Stimulated activated CD8-positive, alpha-beta memory T cell treated with anti-CD3 and anti-CD28 coated beads, Interleukin-4, amount 100 ng/mL, for 1 hour (primary cell): ENCODE data around the gene HCN2.

Experiments
- DNase-seq, 2 donors: peaks; one replicate each; pipeline ENCODE4 v3.0.0-alpha.2; 2020; ENCODE audit warnings: low read depth in 2 of 2, low spot score in 1 of 2

Gene HCN2

GRCh38 chr19:589693-590395, at the start of gene HCN2:
HCN2 (plus strand) TSS chr19:589881; CDS start chr19:589946, 65 bp downstream.
- no peak for DNase-seq

GRCh38 chr19:540867-541637, 48.6 kb upstream of the HCN2 start:
- no peak for DNase-seq

GRCh38 chr19:541699-542098, 48.0 kb upstream of the HCN2 start:
- no peak for DNase-seq

DNA sequence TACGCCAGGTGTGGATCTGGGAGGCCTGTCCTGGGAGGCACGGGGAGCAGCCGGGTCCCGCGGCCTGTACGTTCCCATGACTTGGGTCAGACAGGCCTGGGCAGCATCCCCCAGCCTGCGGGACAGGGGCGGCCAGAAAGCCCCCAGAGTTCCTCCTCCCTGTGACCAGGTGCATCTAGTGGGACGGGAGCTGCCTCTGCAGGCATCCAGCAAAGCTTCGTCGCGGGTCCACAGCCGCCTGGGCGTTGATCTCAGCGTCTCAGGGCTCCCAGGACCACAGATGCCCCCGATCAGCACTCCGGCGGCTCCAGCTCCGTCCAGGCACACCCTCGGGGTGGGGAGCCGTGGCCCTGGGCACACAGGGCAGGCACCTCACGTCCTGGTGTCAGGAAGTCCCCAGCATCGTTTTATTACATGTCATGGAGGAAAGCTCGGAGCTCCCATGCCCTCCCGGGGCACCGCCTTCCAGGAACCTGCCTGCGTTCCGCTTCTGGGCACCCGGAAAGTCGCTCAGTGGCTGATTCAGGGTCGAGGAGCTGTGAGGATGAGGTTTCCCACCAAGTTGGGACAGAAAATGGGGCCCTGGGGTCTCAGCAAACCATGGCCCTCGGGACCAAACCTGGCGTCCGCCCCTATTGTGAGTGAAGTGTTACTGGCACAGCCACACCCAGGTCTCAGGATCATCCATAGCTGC, 47.4 kb upstream of the HCN2 start:
- DNase-seq: no peak

GRCh38 chr19:543910-544608, 45.6 kb upstream of the HCN2 start, which contains the start of gene GZMM:
GZMM (plus strand) TSS chr19:544053; CDS start chr19:544072, 19 bp downstream.
- DNase-seq: peak; percentile 49 to 60

GRCh38 chr19:547117-547516, 42.6 kb upstream of the HCN2 start:
- DNase-seq: no peak

- no peak for DNase-seq
Observed at GRCh38 chr19:547836-548720, 41.6 kb upstream of the HCN2 start.

DNA sequence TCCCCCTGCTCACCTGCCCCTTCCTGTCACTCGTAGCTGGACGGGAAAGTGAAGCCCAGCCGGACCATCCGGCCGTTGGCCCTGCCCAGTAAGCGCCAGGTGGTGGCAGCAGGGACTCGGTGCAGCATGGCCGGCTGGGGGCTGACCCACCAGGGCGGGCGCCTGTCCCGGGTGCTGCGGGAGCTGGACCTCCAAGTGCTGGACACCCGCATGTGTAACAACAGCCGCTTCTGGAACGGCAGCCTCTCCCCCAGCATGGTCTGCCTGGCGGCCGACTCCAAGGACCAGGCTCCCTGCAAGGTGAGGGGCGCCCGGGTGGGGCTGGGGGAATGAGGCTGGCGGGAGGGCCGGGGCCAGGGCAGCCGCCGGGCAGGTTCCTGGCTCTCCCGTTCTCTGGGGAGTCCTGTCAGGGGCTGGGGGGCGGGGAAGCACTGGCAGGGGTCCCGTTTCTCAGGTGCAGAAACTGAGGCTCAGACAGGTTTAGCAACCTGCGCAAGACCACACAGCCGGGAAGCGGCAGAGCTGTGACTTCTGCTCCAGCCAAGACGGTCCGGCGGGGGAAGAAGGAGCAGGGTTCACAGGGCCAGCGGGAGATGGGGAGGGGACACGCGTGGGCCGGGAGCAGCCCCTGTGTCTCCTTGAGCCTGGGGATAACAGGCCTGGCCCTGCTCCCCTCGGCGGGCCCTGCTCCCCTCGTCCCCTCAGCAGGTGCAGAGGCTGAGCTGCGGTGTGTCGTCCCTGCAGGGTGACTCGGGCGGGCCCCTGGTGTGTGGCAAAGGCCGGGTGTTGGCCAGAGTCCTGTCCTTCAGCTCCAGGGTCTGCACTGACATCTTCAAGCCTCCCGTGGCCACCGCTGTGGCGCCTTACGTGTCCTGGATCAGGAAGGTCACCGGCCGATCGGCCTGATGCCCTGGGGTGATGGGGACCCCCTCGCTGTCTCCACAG, 40.5 kb upstream of the HCN2 start:
- DNase-seq: no peak

GRCh38 chr19:554817-555216, 34.9 kb upstream of the HCN2 start:
- no peak for DNase-seq

DNA sequence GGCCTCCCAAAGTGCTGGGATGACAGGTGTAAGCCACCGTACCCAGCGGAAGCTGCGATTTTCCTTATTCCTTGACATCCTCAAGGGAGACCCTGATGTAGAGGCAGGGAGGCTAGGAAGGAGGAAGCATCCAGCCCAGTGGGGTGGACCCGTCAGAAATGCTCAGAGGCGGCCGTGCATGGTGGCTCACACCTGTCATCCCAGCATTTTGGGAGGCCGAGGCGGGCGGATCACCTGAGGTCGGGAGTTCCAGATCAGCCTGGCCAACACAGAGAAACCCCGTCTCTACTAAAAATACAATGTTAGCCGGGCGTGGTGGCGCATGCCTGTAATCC, 34.2 kb upstream of the HCN2 start:
- DNase-seq: no peak

GRCh38 chr19:556611-557382, 32.9 kb upstream of the HCN2 start:
- no peak for DNase-seq

- no peak for DNase-seq
Observed at GRCh38 chr19:558770-559439, 30.8 kb upstream of the HCN2 start.

GRCh38 chr19:560121-560520, 29.6 kb upstream of the HCN2 start:
- DNase-seq: no peak

- DNase-seq: no peak
Observed at GRCh38 chr19:566403-566802, 23.3 kb upstream of the HCN2 start.

GRCh38 chr19:566844-567243, 22.8 kb upstream of the HCN2 start:
- no peak for DNase-seq

- DNase-seq: no peak
Observed at GRCh38 chr19:567296-567900, 22.3 kb upstream of the HCN2 start.

GRCh38 chr19:570251-570686, 19.4 kb upstream of the HCN2 start:
- DNase-seq: no peak
